Measurements from ENCODE around the gene SRI.

DNA sequence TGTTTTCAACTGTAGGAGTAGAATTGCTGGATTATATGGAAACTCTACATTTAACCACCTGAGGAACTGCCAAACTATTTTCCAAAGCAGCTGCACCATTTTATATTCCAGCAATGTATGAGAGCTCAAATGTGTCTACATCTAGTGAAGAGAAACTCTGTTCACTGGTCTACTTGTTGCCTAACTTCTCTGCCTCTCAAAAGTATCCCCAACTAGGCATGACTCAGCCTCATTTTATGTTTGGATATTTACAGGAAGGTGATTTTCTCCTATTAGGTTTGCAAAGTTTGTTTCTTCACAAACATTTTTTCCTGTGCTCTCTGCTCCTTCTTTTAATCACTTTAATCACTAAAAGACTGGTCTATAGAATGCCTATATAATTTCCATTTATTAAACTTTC, 37.1 kb upstream of the SRI start:
- no peak for TF ChIP-seq CTCF (IDR thresholded peaks at IDR 0.05)
- TF ChIP-seq EZH2 (IDR thresholded peaks at IDR 0.05), result no peak
